HCT116 (cell line): ENCODE data around the gene HOMER1. TPM values are rescaled to one million over a fixed set of nuclear protein-coding genes. Genes with fewer than 3 reads are reported as not detected.

Source experiments
- ATAC-seq: fragments of 200-7000 bp; cut with Tn5 transposase; 2 replicates; pipeline ENCODE4 v1.9.1; 2020; ENCODE audit warnings: mild to moderate bottlenecking, moderate library complexity
- BruUV-seq: library from RNA; stranded (reverse); fragments of 400-500 nt; replicated peaks from 2 replicates; lab custom pipeline; 2021; lab: Mats Ljungman, UMichigan
- CTCF ChIA-PET: fragments of 300-600 bp; sonication (Branson Sonifier 250); formaldehyde crosslinking; loops from one replicate; lab custom pipeline; 2021; ENCODE audit warnings: antibody characterized with exemption; lab: Charles Lee
- POLR2A ChIA-PET: fragments of 300-600, 350-600 bp; sonication (Branson Sonifier 250); formaldehyde crosslinking; loops from one replicate; lab custom pipeline; 2021; ENCODE audit warnings: antibody characterized with exemption; lab: Charles Lee
- RAD21 ChIA-PET, 2 experiments: fragments of 300-600 bp; sonication (Branson Sonifier 250); formaldehyde crosslinking; loops; one replicate each; lab custom pipeline; 2023; ENCODE audit warnings: low total read pairs in 2 of 2; ENCODE audit not compliant: uncharacterized antibody in 2 of 2, unreplicated experiment in 2 of 2, low non-redundant PET in 1 of 2; lab: Charles Lee
- DNase-seq: peaks from one replicate; pipeline ENCODE4 v3.0.0-alpha.2; 2010; ENCODE audit warnings: low read depth, low spot score
- H2AFZ ChIP-seq: fragments of 200-600 bp; shearing (Covaris generic), sonication (generic); 2 replicates; pipeline ENCODE4 v1.6.1; 2017; ENCODE audit warnings: low read depth, mixed run types, mixed read lengths, antibody characterized with exemption, low read length; ENCODE audit not compliant: poor library complexity, severe bottlenecking
- H3K27ac ChIP-seq: 2 replicates; pipeline ENCODE4 v1.5.1; 2012; ENCODE audit warnings: low read depth, low read length
- H3K27me3 ChIP-seq: fragments of 200-600 bp; sonication (generic); 2 replicates; pipeline ENCODE4 v1.6.1; 2016; ENCODE audit warnings: mixed run types, low read length, mixed read lengths; ENCODE audit not compliant: insufficient read depth
- H3K36me3 ChIP-seq, 2 experiments: fragments of 200-500 bp in 1 of 2; fragments of 200-600 bp in 1 of 2; sonication (Bioruptor generic) in 1 of 2; sonication (generic) in 1 of 2; 2 replicates each; pipeline versions ENCODE4 v1.5.1 to v1.6.1; 2014 to 2016; ENCODE audit warnings: low read length in 2 of 2, inconsistent platforms in 1 of 2, mixed read lengths in 1 of 2, mixed run types in 1 of 2; ENCODE audit not compliant: insufficient read depth in 2 of 2, control insufficient read depth in 1 of 2
- H3K4me1 ChIP-seq, 2 experiments: fragments of 200-600 bp in 1 of 2; sonication (generic) in 1 of 2; 2 replicates each; pipeline versions ENCODE4 v1.5.1 to v1.6.1; 2012 to 2017; ENCODE audit warnings: low read length in 2 of 2, inconsistent platforms in 1 of 2, mild to moderate bottlenecking in 1 of 2, mixed read lengths in 1 of 2, mixed run types in 1 of 2, moderate library complexity in 1 of 2; ENCODE audit not compliant: insufficient read depth in 2 of 2, control insufficient read depth in 1 of 2
- H3K4me2 ChIP-seq: fragments of 200-600 bp; sonication (generic); 2 replicates; pipeline ENCODE4 v1.6.1; 2017; ENCODE audit warnings: mixed run types, low read length, mixed read lengths
- H3K4me3 ChIP-seq, 2 experiments: fragments of 200-600 bp in 1 of 2; sonication (generic) in 1 of 2; replicated peaks in 1 of 2; 2 replicates each; pipeline ENCODE4 v1.5.1; 2011 to 2016; ENCODE audit warnings: low read length in 2 of 2, control low read depth in 1 of 2, low read depth in 1 of 2, mild to moderate bottlenecking in 1 of 2, mixed read lengths in 1 of 2, mixed run types in 1 of 2
- H3K79me2 ChIP-seq: fragments of 200-600 bp; sonication (generic); 2 replicates; pipeline ENCODE4 v1.6.1; 2017; ENCODE audit warnings: mild to moderate bottlenecking, mixed run types, low read length, moderate library complexity, mixed read lengths; ENCODE audit not compliant: insufficient read depth
- H3K9ac ChIP-seq: fragments of 200-600 bp; sonication (generic); 2 replicates; pipeline ENCODE4 v1.6.1; 2016; ENCODE audit warnings: low read length, mixed read lengths
- H3K9me2 ChIP-seq: fragments of 200-600 bp; sonication (generic), shearing (Covaris generic); 2 replicates; pipeline ENCODE4 v1.6.1; 2017; ENCODE audit warnings: mixed run types, mild to moderate bottlenecking, moderate library complexity; ENCODE audit not compliant: insufficient read depth
- H3K9me3 ChIP-seq, 2 experiments: fragments of 200-500 bp in 1 of 2; fragments of 200-600 bp in 1 of 2; sonication (Bioruptor generic) in 1 of 2; sonication (generic) in 1 of 2; 2 replicates each; pipeline ENCODE4 v1.6.1; 2014 to 2017; ENCODE audit warnings: low read length in 2 of 2, mixed read lengths in 2 of 2, inconsistent platforms in 1 of 2, low read depth in 1 of 2, mild to moderate bottlenecking in 1 of 2, mixed run types in 1 of 2, moderate library complexity in 1 of 2; ENCODE audit not compliant: control insufficient read depth in 1 of 2, insufficient read depth in 1 of 2
- H4K20me1 ChIP-seq: fragments of 200-600 bp; sonication (generic), shearing (Covaris generic); 2 replicates; pipeline ENCODE4 v1.6.1; 2017; ENCODE audit warnings: mixed run types, mild to moderate bottlenecking, moderate library complexity; ENCODE audit not compliant: insufficient read depth
- CBX3 ChIP-seq: IDR thresholded peaks from 2 replicates; pipeline ENCODE4 v1.6.1; 2012; ENCODE audit warnings: low read depth
- ELF1 ChIP-seq: IDR thresholded peaks from 2 replicates; pipeline ENCODE4 v1.6.1; 2012; ENCODE audit warnings: low read depth, borderline replicate concordance
- EZH2 ChIP-seq: fragments of 200-600 bp; sonication (generic); IDR thresholded peaks from 2 replicates; pipeline ENCODE4 v1.6.1; 2017; ENCODE audit warnings: antibody characterized with exemption, mixed run types
- FOSL1 ChIP-seq: IDR thresholded peaks from 2 replicates; pipeline ENCODE4 v1.6.1; 2012; ENCODE audit warnings: low read depth
- POLR2A ChIP-seq: IDR thresholded peaks from 2 replicates; pipeline ENCODE4 v1.7.0; 2011; ENCODE audit warnings: borderline replicate concordance; ENCODE audit not compliant: insufficient read depth, insufficient read length; ENCODE audit errors: extremely low read depth
- POLR2AphosphoS5 ChIP-seq: IDR thresholded peaks from 2 replicates; pipeline ENCODE4 v1.6.1; 2011; ENCODE audit warnings: mild to moderate bottlenecking, low read depth, low read length, moderate library complexity
- RAD21 ChIP-seq: IDR thresholded peaks from 2 replicates; pipeline ENCODE4 v1.6.1; 2012; ENCODE audit warnings: low read depth, mild to moderate bottlenecking
- SIN3A ChIP-seq: IDR thresholded peaks from 2 replicates; pipeline ENCODE4 v1.6.1; 2012; ENCODE audit warnings: low read depth
- SRF ChIP-seq: IDR thresholded peaks from 2 replicates; pipeline ENCODE4 v1.6.1; 2012; ENCODE audit warnings: low read depth
- TCF7L2 ChIP-seq: IDR thresholded peaks from 2 replicates; pipeline ENCODE4 v1.7.0; 2011; ENCODE audit warnings: borderline replicate concordance, inconsistent platforms; ENCODE audit not compliant: insufficient read depth, insufficient read length; ENCODE audit errors: extremely low read depth
- ZFX ChIP-seq: fragments of 450-650 bp; IDR thresholded peaks from 2 replicates; pipeline ENCODE4 v1.6.1; 2017
- intact Hi-C: fragments of 100-400 bp; cut with micrococcal nuclease; formaldehyde crosslinking; loops from 2 replicates; pipeline ENCODE4 v1.10.0; 2022
- total RNA-seq: library from RNA; stranded (reverse); gene quantifications from one replicate; pipeline ENCODE4 v1.2.1, GENCODE V29; 2021; ENCODE audit not compliant: unreplicated experiment
- TF ChIP-seq, protein P1 (sequence below): IDR thresholded peaks from 2 replicates; pipeline ENCODE4 v1.6.1; 2012
- TF ChIP-seq, protein P2 (sequence below): IDR thresholded peaks from 2 replicates; pipeline ENCODE4 v1.6.1; 2011; ENCODE audit warnings: mild to moderate bottlenecking, low read length, moderate library complexity; ENCODE audit not compliant: insufficient replicate concordance; ENCODE audit errors: extremely low read depth

Gene HOMER1
- total RNA-seq, 1 experiment from 2014 or later, result 21.4 TPM

DNA sequence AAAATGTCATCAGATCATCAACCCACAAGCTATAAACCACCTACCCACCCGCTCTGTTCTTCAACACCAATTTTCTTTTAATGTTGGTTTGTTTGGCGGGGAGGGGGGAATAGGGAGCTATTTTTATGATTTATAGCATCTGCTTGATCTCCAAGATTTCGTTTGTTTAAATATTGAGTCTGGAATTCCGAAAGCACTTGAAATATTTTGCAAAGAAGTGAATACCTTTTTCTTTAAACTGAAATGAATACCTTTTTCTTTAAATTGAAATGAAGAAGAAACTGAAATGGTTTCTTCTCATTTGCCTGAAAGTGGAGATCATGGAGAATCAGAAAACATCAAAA is 49.3 kb upstream of the HOMER1 start:
- no peaks in the 10 kb centered on the region for H3K79me2 ChIP-seq
- no TSS peak for BruUV-seq
- H4K20me1 ChIP-seq, result no peaks in the 10 kb centered on the region
- TF ChIP-seq, protein P1, sequence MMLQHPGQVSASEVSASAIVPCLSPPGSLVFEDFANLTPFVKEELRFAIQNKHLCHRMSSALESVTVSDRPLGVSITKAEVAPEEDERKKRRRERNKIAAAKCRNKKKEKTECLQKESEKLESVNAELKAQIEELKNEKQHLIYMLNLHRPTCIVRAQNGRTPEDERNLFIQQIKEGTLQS, result no peak
- TF ChIP-seq POLR2AphosphoS5 (no peak), RAD21 (no peak), EZH2 (no peak), POLR2A (no peak), ELF1 (no peak), FOSL1 (no peak), ZFX (no peak), TCF7L2 (no peak), CBX3 (no peak), SRF (no peak), SIN3A (no peak)
- TF ChIP-seq, protein P2, sequence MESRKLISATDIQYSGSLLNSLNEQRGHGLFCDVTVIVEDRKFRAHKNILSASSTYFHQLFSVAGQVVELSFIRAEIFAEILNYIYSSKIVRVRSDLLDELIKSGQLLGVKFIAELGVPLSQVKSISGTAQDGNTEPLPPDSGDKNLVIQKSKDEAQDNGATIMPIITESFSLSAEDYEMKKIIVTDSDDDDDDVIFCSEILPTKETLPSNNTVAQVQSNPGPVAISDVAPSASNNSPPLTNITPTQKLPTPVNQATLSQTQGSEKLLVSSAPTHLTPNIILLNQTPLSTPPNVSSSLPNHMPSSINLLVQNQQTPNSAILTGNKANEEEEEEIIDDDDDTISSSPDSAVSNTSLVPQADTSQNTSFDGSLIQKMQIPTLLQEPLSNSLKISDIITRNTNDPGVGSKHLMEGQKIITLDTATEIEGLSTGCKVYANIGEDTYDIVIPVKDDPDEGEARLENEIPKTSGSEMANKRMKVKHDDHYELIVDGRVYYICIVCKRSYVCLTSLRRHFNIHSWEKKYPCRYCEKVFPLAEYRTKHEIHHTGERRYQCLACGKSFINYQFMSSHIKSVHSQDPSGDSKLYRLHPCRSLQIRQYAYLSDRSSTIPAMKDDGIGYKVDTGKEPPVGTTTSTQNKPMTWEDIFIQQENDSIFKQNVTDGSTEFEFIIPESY, result no peak
- TF ChIP-seq, all 23 proteins: peak for 0
- Histone ChIP-seq H3K9me2 (no peaks in the 10 kb centered on the region), H3K4me3 (no peak overlapping the region), H3K27me3 (no peaks in the 10 kb centered on the region), H3K27ac (no peak overlapping the region), H3K9me3 (no peaks in the 10 kb centered on the region), H3K4me2 (no peak overlapping the region), H3K9ac (no peak overlapping the region), H2AFZ (no peak overlapping the region), H3K36me3 (no peaks in the 10 kb centered on the region), H3K4me1 (peaks cover 0 to 12% of the 10 kb centered on the region in 2 experiments; a peak in 1 of 4 replicates)
- CTCF ChIA-PET, result no interaction called here
- RAD21 ChIA-PET, result no interaction called here
- ATAC-seq, result no peak
- DNase-seq, result no peak
- intact Hi-C loops, result no loop called here
- POLR2A ChIA-PET, result no interaction called here
